HG03196 (cell line): Measurements from ENCODE around the gene DLG2.

Experiments
- ATAC-seq: cut with Tn5 transposase; IDR thresholded peaks from one replicate; pipeline ENCODE4 v1.9.1; 2021; ENCODE audit not compliant: unreplicated experiment

Gene DLG2

DNA sequence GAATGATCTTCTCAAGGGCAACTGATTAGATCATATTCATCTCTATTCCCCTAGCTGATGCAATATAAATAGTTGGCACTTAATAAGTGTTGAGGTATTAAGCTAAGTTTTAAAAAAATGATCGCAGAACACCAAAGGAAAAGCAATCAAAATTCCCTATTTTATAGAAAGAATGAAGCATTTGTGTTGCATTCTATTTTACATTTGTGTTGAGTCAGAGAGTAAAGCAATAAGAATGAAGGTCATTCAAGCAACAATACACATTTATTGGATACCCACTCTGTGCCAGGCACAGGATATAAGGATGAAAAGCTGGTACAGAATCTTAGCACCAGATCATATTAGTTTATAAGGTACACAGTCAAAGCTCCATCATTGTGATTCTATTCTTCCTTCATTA is 1654.6 kb downstream of the DLG2 start:
- ATAC-seq: no peak

DNA sequence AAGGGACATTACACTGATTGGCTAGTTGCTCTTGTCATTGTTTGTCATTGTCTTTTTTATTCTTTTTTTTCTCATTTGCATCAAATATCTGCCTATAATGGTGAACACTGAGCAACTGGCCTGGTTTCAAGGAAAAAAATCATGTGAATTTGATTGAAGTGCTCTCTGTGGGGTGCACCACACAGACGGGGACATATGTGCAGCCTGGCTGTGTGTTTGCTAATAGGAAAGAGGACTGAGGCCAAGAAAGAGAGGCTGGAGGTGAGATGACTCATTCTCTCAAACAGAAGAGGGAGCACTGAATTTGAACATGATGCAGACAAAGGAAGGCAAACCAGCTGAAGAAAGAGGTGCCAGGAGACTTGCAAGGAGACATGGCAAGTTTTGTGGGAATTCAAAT is 1656.1 kb downstream of the DLG2 start:
- ATAC-seq: no peak

DNA sequence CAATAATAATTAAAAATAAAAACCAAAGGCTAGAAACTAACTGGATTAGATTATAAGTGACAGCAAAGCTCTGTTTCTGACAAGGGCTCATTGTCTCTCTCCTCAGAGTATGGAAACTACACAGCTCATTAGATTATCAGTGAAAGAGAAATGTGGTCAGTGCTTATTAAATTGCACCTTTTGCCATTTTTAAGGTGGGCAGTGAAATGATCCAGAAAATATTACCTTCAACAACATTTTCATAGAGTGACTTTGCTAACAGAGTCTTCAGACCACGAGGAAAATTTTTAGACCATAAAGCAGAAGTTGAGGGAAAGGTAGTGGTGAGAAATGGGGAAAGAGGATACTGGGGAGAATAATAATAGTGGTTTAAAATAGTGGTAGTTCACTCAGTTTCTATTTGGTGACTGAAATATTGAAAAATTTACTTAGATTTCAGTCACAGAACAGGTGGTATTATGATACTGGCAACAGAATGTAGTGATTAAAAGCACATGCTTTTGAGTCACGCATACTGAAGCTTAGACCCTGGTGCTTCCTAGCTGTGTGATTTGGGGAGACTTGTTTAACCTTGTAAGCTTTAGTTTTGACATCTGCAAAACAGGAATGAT is 1657.0 kb downstream of the DLG2 start:
- peak; percentile 68 for ATAC-seq

DNA sequence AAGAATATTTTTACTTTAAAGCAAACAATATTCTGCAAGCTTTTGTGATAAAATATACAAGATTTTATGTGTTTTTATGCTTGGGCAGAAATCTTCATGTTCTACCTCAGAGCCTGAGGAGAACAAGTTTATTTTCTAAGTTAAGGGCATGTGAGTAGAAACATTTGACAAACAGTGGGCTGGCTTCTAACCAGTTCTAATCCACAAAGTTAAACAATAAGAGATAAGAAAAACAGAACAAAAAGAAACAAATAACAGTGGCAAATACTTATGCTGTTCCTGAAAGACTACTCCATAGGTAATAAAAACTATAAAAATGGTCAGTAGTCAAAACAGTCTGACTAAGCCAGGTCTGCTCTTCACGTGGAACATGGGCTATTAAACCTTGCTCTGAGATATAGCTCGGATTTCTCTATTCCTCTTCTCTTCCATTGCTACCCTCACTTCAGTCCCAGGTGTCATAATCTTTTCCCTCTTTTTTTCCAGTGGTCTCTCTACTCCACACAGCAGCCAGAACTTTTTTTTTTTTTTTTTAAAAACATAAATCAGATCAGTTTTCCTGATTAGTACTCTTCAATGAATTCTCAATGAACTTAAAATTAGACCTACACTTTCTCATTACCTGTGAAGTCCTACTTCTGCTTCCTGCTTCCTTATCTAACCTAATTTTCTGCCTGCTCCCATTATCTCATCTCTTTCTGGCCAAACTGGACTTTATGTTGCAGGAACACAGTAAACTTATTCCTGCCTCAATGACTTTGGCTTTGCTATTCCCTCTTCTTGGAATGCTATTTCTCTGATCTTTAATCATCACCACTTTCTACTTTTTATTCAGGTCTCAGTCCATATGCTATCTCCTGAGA is 1669.9 kb downstream of the DLG2 start:
- no peak for ATAC-seq

DNA sequence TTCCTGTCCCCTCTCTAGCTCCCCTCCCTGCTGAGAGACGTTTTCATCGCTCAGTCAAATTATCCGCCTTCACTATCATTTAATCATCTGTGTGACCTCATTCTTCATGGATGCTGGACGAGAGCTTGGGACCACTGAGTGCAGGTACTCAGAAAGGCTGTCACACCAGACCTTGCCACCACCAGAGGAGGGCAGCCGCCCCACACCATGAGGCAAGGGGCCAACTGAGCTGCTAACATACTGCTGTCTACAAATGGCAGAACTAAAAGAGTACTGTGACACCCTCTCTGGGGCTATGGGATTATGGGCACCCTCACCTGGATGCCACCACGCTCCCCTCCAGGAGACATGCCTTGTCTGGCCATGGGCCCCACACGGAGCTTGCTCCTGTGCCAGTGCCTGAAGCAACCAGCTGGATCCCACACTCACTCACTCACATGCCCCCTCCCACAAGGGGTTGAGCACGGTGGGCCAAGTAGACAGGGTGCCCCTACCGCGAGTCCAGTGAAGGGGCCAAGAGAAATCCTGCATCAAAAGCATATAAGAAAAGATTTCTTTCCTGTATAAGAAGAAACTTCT is 1670.9 kb downstream of the DLG2 start:
- ATAC-seq: no peak

DNA sequence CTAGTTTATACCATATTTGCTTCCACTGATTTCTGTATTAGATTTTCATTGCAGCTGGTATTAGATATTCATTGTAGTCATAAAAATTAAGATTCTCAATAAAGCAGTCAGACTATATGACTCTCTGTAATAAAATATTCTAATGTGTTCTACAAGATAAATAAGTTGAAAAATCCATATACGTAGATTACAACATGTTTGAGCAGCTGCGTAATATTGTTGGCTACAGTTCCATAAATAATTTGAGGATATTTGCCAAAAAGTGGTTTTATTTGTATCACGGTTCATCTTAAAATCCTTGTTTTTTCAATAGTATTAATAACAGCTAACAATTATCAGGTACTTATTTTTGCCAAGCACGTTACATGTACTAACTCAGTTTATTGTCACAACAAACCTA is 1672.4 kb downstream of the DLG2 start:
- no peak for ATAC-seq

DNA sequence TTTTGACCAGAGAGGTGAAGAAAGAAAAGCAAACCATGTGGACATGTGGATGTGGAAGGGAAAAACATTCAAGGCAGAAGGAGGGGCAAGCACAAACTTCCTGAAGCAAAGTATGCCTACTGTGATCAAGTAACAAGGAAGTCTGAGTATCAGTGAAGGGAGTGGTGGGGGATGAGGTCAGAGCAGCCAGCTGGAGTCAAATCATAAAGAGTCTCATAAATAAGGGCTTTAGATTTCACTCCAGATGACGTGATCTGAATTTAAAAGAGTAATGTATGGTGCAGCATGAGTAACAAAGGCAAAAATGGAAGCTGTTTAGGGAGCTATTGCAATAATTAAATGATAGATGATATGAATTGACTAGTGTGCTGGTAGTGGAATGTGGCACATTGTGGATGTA is 1675.6 kb downstream of the DLG2 start:
- ATAC-seq: no peak

DNA sequence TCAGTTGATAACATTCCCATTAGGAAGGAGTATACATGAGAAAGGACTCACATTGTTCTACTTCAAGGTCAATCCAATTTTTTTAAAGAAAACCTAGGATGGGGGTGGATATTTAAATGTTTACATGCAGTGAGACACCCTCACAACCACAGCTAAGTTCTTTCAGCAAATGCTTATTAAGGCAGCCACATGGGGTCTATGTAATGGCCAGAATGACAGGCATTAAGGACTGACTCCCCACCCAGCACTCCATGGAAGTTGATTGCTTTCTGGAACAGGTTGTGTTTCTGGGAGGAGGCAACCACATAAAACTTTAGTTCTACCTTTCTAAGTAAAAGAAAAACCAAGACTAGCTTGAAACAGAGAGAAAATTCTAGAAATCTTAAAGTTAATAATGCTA is 1678.9 kb downstream of the DLG2 start:
- ATAC-seq: no peak

DNA sequence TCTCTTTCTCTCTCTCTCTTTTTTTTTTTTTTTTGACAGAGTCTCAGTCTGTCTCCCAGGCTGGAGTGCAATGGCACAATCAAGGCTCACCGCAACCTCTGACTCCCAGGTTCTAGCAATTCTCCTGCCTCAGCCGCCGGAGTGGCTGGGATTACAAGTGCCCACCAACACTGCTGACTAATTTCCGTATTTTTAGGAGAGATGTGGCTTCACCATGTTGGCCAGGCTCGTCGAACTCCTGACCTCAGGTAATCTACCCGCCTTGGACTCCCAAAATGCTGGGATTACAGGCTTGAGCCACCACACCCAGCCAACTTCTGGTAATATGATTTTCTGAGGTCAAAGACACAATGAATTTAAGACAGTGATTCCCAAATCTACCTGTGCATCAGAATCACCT is 1681.2 kb downstream of the DLG2 start:
- no peak for ATAC-seq

DNA sequence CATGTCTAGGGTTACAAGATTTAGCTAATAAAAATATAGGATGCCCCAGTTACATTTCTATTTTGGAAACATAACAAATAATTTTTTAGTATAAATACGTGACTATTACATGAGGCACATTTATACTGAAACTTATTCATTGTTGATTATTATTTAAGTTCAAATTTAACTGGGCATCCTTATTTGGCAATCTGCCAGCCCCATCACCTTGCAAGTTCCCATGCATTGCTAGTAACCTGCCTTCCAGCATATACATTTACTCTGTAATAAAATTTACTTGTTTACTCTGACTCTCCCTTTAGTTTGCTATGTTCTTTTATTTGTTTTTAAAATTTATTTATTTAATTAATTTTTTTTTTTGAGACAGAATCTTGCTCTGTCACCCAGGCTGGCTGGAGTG is 1686.1 kb downstream of the DLG2 start:
- ATAC-seq: no peak

DNA sequence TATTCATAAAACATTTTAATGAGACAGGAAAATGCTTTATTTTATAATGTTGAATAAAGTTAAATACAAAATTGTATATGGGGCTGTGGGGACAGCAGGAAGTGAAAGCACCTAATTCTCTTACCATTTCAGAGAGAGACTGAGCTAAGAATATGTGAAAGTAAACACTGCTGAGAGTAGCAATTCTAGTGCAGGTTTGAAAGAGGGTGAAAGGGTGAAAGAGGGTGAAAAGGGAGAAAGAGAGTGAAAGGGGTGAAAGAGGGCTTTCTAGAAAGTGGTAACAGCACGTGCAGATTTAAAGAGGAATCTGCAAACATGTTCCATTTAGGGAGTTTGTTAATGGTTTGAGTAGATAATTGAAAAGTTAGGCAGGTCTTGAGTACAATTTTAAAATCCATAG is 1689.0 kb downstream of the DLG2 start:
- ATAC-seq: no peak

DNA sequence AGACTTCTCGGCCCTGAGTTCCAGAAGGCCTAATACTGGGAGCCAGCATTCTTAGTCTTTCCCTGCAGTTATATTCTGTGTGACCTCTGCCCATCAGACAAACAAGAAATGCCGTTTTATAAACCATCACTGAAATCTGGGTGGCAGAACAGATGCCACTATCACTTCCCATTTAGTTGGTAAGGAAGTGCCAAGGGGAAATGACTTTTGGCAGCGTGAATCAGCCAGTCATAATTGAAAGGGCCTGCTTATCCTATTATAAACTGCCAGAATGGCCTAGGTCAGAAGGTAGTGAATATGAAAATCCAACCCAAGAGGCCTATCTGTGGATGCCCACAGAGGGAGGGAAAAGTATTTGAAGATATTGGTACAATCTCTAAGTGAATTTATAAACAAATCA is 1694.1 kb downstream of the DLG2 start:
- ATAC-seq: no peak

DNA sequence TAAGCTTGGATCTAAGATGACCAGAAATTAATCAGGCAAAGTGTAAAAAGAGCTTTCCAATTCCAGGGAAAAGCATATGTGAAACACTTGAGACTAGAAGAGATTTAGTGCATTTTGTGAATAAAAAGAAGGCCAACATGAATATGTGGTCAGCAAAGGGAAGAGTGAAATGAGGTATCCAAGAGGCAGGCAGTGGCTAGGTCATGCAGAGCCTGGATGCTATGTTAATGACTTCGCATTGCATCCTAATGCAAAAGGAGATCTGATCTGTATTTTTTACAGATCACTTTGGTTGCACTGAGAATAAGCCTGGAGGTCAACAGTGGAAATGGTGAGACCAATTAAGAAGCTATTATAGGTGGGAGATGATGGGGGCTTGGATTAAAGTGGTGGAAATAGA is 1699.7 kb downstream of the DLG2 start:
- no peak for ATAC-seq

DNA sequence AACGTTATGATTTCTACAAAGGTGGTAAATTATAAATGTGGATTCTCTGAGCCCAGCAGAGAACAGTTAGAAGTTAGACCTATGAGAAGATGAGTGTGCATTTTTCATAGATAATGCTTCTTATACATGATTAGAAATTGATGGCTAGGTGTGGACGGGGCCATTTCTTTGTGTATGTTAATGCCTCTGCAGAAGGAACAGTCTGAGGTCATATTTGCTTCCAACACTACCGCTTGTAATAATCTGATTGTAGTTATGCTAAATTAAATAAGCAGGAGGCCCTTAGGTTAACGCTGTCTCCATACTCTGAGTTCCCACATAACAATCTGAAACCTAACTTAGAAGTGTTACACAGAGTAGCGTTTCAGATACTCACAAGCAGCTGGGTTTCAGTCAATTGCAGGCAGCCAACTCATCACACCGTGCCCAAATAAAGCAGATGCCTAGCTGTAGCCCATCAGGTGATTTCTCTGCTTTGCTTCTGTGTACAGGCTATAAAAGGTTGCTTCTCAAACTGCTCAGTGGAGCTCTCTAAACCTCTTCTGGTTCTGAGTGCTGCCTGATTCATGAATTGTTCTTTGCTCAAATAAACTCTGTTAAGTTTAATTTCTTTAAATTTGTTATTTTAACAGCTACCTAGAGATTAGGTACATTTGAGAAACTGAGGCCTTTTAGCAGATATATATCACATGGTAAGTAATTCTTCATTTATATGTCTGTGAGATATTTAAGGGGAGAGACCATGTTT is 1702.2 kb downstream of the DLG2 start:
- no peak for ATAC-seq

DNA sequence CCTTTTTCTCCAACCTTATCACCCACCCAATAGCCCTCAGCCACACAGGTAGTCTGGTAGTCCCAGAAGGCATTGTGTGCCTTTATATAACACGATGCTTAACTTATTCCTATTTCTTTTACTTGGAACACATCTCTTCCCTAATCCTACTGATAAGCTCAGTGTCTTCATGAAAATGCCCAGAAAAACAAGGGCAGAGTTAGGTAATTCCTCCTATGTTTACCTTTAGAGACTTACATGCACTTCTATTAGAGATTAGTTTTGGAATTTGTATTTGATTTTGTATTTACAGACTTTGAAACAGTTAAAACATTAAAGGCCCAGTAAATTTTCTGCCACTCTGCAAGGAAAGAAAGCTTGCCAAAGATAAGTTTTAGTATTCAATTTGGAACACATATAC is 1703.2 kb downstream of the DLG2 start:
- ATAC-seq: no peak

DNA sequence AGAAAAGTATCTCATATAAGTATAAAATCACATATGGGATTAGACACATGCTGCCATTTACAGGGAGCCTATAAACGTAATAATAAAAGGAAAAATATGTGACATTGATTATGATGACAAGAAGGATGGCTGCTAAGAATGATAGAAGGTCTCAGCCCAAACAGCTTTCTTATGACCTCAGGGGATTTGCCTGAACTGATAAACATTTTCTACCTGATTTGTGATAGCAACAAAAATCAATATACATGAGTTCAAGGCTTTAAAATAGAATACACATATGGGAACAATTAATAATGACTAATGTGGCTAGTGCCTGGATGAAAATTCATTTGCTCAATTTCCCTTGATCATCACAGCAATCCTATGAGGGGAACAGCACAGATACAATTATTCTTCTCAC is 1704.2 kb downstream of the DLG2 start:
- ATAC-seq: no peak

DNA sequence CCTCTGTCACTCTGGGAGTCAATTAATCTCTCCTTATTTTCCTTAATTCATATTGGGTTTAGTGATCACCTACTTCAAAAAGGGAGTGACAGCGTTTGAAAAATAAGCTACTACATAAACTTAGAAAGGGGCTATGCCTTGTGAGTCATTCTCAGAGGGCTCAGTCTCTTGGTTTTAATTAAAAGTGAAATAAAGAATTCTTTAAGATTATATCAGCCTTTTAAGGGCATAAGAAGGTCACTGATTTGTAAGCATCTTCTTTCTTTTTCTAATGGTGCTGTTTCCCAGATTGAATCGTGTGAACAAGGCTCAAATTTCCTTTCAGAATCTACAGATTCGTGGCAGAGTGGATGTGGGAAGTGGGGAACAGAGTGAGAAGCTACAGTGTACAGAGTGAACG is 1704.8 kb downstream of the DLG2 start:
- ATAC-seq: no peak

DNA sequence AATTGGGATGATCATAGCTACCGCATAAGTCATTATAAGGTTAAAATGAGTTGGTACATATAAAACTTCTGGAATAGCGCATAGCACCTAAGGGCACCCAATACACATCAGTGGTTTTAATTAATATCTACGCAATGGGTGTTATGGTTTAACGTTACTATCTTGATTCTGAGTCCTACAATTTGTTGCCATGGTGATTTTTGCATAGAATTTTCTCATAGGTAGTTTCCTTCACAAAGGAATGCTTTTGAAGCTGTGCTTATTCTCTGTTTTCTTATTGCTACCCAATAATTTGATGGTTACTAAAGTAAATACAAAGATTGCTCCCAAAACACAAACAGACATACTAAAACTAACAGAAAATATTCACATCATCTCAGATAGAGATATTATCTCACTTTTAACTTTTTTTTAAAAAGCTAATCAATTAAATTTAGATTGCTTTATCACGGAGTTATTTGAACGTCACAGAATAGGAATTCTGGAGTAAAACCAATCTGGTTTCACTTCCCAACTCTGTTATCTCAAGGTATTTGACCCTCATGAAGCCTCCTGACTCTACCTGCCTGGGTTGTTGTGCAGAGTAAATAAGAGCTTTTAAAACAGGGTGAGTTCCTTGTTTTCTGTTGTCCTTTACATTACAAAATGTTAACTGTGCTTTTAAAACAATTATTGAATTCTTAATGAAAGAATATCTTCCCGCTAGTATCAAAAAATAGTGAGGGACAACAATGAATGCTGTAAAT is 1705.5 kb downstream of the DLG2 start:
- ATAC-seq: no peak

DNA sequence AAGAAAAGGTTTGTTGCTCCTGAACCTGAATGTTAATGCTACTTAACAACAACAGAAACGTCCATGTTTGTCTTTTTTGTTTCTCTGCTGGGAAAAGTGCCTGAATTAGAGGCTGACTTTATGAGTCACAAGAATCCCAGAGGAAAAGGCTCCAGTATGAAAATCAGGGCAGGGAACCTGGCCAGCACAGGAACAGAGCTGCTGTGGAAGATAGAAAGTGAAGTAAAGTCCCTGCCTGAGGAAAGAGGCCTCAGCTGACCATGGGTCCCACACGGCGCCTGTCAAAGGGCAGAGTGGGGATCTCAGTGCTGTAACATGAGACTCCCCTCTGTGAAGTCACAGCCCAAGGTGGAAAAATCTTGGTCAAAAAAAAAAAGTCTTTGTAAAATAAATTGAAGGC is 1708.7 kb downstream of the DLG2 start:
- no peak for ATAC-seq

DNA sequence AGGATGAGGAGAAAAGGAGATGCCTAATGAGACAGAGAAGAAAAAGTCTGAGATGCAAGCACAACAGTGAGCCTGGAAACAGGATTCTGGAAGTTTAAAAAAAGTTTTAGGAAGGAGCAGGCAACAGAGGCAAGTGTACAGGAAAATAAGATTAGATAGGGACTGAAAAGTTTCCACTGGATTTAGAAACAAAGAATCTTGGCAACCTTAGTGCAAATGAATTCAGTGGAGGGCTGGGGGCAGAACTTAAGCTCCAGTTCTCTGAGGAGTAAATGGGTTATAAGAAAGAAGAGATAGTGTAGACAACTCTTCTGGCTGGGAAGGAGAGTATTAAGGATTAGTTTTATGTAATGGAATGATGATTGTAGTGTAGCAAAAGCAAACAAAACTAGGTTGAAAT is 1712.1 kb downstream of the DLG2 start:
- ATAC-seq: no peak
